Endothelial cell of umbilical vein (primary cell): ENCODE measurements around the gene FAM222A. TPM values are rescaled to one million over a fixed set of nuclear protein-coding genes. Genes with fewer than 3 reads are reported as not detected.

ENCODE experiments used
- BruUV-seq: library from RNA; stranded (reverse); fragments of 400-500 nt; replicated peaks from 2 replicates; lab custom pipeline; 2021; lab: Mats Ljungman, UMichigan
- CTCF ChIA-PET: fragments of 300-600, 350-600 bp; sonication (Branson Sonifier 250); formaldehyde crosslinking; loops from one replicate; lab custom pipeline; 2021; ENCODE audit warnings: antibody characterized with exemption, inconsistent platforms; lab: Charles Lee
- POLR2A ChIA-PET: fragments of 300-600, 350-600 bp; sonication (Branson Sonifier 250); formaldehyde crosslinking; loops from one replicate; lab custom pipeline; 2021; ENCODE audit warnings: antibody characterized with exemption, inconsistent platforms; lab: Charles Lee
- DNase-seq: peaks from one replicate; pipeline ENCODE4 v3.0.0-alpha.2; 2011; ENCODE audit warnings: low read depth, low spot score
- FAIRE-seq: peaks from 2 replicates; lab custom pipeline; 2011; peaks lifted over from hg19 to GRCh38; lab: Jason Lieb, UNC
- H2AFZ ChIP-seq: 2 replicates; pipeline ENCODE4 v1.6.0; 2012; ENCODE audit warnings: low read depth, low read length, control low read depth, inconsistent platforms
- H3K27ac ChIP-seq: 2 replicates; pipeline ENCODE4 v1.5.1; 2011; ENCODE audit warnings: low read depth, mild to moderate bottlenecking, control low read depth, low read length, moderate library complexity; ENCODE audit not compliant: insufficient read depth
- H3K27me3 ChIP-seq, 2 experiments: 2 replicates each; pipeline versions ENCODE4 v1.6.0 to v1.6.1; 2011; ENCODE audit warnings: low read length in 2 of 2, mixed read lengths in 1 of 2; ENCODE audit not compliant: control insufficient read depth in 2 of 2, insufficient read depth in 2 of 2
- H3K36me3 ChIP-seq, 2 experiments: 2 replicates in 1 of 2; 3 replicates in 1 of 2; pipeline ENCODE4 v1.5.1; 2011; ENCODE audit warnings: low read length in 2 of 2, mild to moderate bottlenecking in 1 of 2, moderate library complexity in 1 of 2; ENCODE audit not compliant: control insufficient read depth in 2 of 2, insufficient read depth in 2 of 2; ENCODE audit errors: extremely low read depth in 1 of 2
- H3K4me1 ChIP-seq: 3 replicates; pipeline ENCODE4 v1.5.1; 2011; ENCODE audit warnings: mild to moderate bottlenecking, low read length; ENCODE audit not compliant: control insufficient read depth, insufficient read depth; ENCODE audit errors: extremely low read depth
- H3K4me2 ChIP-seq: 2 replicates; pipeline ENCODE4 v1.6.1; 2011; ENCODE audit warnings: low read length, control low read depth, mixed read lengths; ENCODE audit not compliant: insufficient read depth
- H3K4me3 ChIP-seq, 3 experiments: fragments of 200-600 bp in 1 of 3; sonication (generic), shearing (Covaris generic) in 1 of 3; replicated peaks in 1 of 3; 2 replicates each; pipeline ENCODE4 v1.5.1; 2011 to 2016; ENCODE audit warnings: control low read depth in 3 of 3, low read length in 3 of 3, mild to moderate bottlenecking in 2 of 3, inconsistent platforms in 1 of 3, low read depth in 1 of 3, moderate library complexity in 1 of 3; ENCODE audit not compliant: insufficient read depth in 1 of 3
- H3K79me2 ChIP-seq: 2 replicates; pipeline ENCODE4 v1.6.0; 2012; ENCODE audit warnings: low read length, inconsistent platforms; ENCODE audit not compliant: control insufficient read depth, insufficient read depth
- H3K9ac ChIP-seq: replicated peaks from 2 replicates; pipeline ENCODE3; 2011; ENCODE audit warnings: low read length, control low read depth; ENCODE audit not compliant: insufficient read depth; ENCODE audit errors: extremely low read depth
- H3K9me1 ChIP-seq: replicated peaks from 3 replicates; pipeline ENCODE4 v1.6.0; 2011; ENCODE audit warnings: mild to moderate bottlenecking, low read length; ENCODE audit not compliant: control insufficient read depth, insufficient read depth; ENCODE audit errors: extremely low read depth
- H3K9me3 ChIP-seq: replicated peaks from 2 replicates; pipeline ENCODE4 v1.5.1; 2012; ENCODE audit warnings: low read length, inconsistent platforms; ENCODE audit not compliant: control insufficient read depth, insufficient read depth
- H4K20me1 ChIP-seq: replicated peaks from 2 replicates; pipeline ENCODE3; 2011; ENCODE audit warnings: mild to moderate bottlenecking, low read length; ENCODE audit not compliant: control insufficient read depth, insufficient read depth; ENCODE audit errors: extremely low read depth
- EZH2 ChIP-seq: IDR thresholded peaks from 2 replicates; pipeline ENCODE4 v1.6.1; 2012; ENCODE audit warnings: borderline replicate concordance, low read depth, mild to moderate bottlenecking, moderate library complexity, low read length, inconsistent platforms; ENCODE audit not compliant: severe bottlenecking
- FOS ChIP-seq: IDR thresholded peaks from 2 replicates; pipeline ENCODE4 v1.6.1; 2011; ENCODE audit warnings: mild to moderate bottlenecking, low read length, moderate library complexity, borderline replicate concordance; ENCODE audit not compliant: insufficient read depth
- GATA2 ChIP-seq: IDR thresholded peaks from 2 replicates; pipeline ENCODE4 v1.7.0; 2011; ENCODE audit warnings: low read depth, mild to moderate bottlenecking, moderate library complexity, mixed read lengths, low read length; ENCODE audit not compliant: insufficient read length, insufficient read depth
- JUN ChIP-seq: IDR thresholded peaks from 2 replicates; pipeline ENCODE4 v1.6.1; 2011; ENCODE audit warnings: borderline replicate concordance, low read depth; ENCODE audit not compliant: insufficient read length, insufficient read depth
- MYC ChIP-seq: IDR thresholded peaks from one replicate; pipeline ENCODE4 v1.6.1; 2011; ENCODE audit warnings: mild to moderate bottlenecking, low read depth, low read length
- POLR2A ChIP-seq: IDR thresholded peaks from 2 replicates; pipeline ENCODE4 v1.6.1; 2012; ENCODE audit warnings: low read depth, mild to moderate bottlenecking, control low read depth, low read length
- POLR2AphosphoS5 ChIP-seq: IDR thresholded peaks from 2 replicates; pipeline ENCODE4 v1.6.1; 2012; ENCODE audit warnings: low read depth, mild to moderate bottlenecking, control low read depth, low read length, moderate library complexity; ENCODE audit not compliant: insufficient read depth
- dilution Hi-C: fragments of 300-500 bp; cut with MboI; formaldehyde crosslinking; loops from one replicate; pipeline ENCODE4 v1.15.0; 2019; ENCODE audit warnings: low sequenced_read_pairs; ENCODE audit not compliant: extremely low pct_ligation_motif_present
- intact Hi-C: fragments of 100-400 bp; cut with micrococcal nuclease; formaldehyde crosslinking; loops from one replicate; pipeline ENCODE4 v1.10.0; 2022
- polyA plus RNA-seq, 4 experiments: library from polyadenylated mRNA; depleted of rRNA in 3 of 4; stranded (reverse) in 3 of 4; unstranded in 1 of 4; fragments of >200 nt; gene quantifications; 2 replicates each; pipeline versions ENCODE4 v1.2.1 to v1.2.3, GENCODE V29; 2011 to 2012; ENCODE audit warnings: missing spikeins in 1 of 4
- total RNA-seq: library from RNA; stranded (reverse); gene quantifications from 2 replicates; pipeline ENCODE4 v1.2.3, GENCODE V29; 2021
- TF ChIP-seq, protein P1 (sequence below), 2 donors: IDR thresholded peaks; 1 replicate in 1 of 2; 2 replicates in 1 of 2; pipeline ENCODE4 v1.5.1; 2011; ENCODE audit warnings: low read length in 2 of 2, mild to moderate bottlenecking in 2 of 2, moderate library complexity in 2 of 2, control low read depth in 1 of 2, inconsistent platforms in 1 of 2, low read depth in 1 of 2; ENCODE audit not compliant: insufficient read depth in 1 of 2; ENCODE audit errors: extremely low read depth in 1 of 2
- TF ChIP-seq, protein P2 (sequence below): IDR thresholded peaks from 2 replicates; pipeline ENCODE4 v1.6.1; 2011; ENCODE audit not compliant: insufficient read depth, insufficient read length

Gene FAM222A
- total and polyA plus RNA-seq, 2 donors (not counting 3 experiments of a cell fraction or from before 2014, with no cell fraction given) = 0.62 to 1.7 TPM

DNA sequence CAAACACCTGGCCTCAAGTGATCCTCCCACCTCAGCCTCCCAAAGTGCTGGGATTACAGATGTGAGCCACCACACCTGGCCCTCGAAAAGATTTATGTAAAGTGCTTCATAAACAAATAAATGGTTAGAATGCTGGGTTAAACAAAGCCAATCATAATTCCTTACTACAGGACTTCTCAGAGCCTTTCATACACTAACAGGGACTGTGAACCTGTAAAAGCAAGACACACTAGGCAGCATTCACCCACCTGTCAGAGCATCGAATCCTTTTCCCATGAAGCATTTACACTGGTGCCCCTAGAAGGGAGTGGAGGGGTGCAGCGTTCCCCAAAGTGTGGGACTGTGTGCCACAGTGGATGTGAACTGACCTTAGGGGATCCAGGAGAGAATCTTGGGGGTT lies 90.1 kb downstream of the FAM222A start:
- Histone ChIP-seq H3K4me1 (no peaks in the 10 kb centered on the region), H3K27ac (no peak overlapping the region), H3K9ac (no peak overlapping the region), H3K79me2 (no peaks in the 10 kb centered on the region), H3K4me3 (no peak overlapping the region), H3K9me1 (no peaks in the 10 kb centered on the region), H3K27me3 (no peaks in the 10 kb centered on the region), H3K36me3 (peaks cover 0 to 2% of the 10 kb centered on the region in 2 experiments), H4K20me1 (no peaks in the 10 kb centered on the region), H3K4me2 (no peak overlapping the region), H2AFZ (no peak overlapping the region), H3K9me3 (no peaks in the 10 kb centered on the region)
- intact Hi-C loops (no loop called here), dilution Hi-C loops (no loop called here)
- no TSS peak for BruUV-seq
- TF ChIP-seq JUN (no peak), POLR2A (no peak), MYC (no peak), FOS (no peak), POLR2AphosphoS5 (no peak), GATA2 (no peak), EZH2 (no peak)
- TF ChIP-seq, protein P1, sequence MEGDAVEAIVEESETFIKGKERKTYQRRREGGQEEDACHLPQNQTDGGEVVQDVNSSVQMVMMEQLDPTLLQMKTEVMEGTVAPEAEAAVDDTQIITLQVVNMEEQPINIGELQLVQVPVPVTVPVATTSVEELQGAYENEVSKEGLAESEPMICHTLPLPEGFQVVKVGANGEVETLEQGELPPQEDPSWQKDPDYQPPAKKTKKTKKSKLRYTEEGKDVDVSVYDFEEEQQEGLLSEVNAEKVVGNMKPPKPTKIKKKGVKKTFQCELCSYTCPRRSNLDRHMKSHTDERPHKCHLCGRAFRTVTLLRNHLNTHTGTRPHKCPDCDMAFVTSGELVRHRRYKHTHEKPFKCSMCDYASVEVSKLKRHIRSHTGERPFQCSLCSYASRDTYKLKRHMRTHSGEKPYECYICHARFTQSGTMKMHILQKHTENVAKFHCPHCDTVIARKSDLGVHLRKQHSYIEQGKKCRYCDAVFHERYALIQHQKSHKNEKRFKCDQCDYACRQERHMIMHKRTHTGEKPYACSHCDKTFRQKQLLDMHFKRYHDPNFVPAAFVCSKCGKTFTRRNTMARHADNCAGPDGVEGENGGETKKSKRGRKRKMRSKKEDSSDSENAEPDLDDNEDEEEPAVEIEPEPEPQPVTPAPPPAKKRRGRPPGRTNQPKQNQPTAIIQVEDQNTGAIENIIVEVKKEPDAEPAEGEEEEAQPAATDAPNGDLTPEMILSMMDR (IDR thresholded peaks at IDR 0.05; ENCODE audit: extremely low read depth in 1 of 2, insufficient read depth in 1 of 2, low read depth in 1 of 2, low read length in 2 of 2) = no peak
- TF ChIP-seq, protein P2, sequence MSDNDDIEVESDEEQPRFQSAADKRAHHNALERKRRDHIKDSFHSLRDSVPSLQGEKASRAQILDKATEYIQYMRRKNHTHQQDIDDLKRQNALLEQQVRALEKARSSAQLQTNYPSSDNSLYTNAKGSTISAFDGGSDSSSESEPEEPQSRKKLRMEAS = no peak
- no peak for DNase-seq
- POLR2A ChIA-PET = no interaction called here
- no peak for FAIRE-seq
- CTCF ChIA-PET = interaction anchor here (0.7 to 6.1 kb wide), 6 partner anchors 27 to 285 kb away, joined by 3 to 159 read pairs (median 4); no protein-coding TSS in a partner anchor
